Measurements from ENCODE around the gene SORL1-AS1.

The SORL1-AS1 gene

GRCh38 chr11:121466063-121466794 lies 13.5 kb upstream of the SORL1-AS1 start:
- H2AFZ ChIP-seq (replicated peaks) = no peak overlapping the region
- peak overlapping the region; percentile 72 for H3K27ac Mint-ChIP-seq
- H3K4me1 ChIP-seq = peaks cover 30% of the 10 kb centered on the region
- peaks cover 88% of the 10 kb centered on the region for H3K79me2 ChIP-seq (ENCODE audit: low read depth)
- no peak overlapping the region for H3K4me3 Mint-ChIP-seq
- H3K4me3 ChIP-seq = no peak overlapping the region
- H3K4me2 ChIP-seq = peak overlapping the region; percentile 20
- H3K27me3 ChIP-seq = no peaks in the 10 kb centered on the region
- peaks cover 58% of the 10 kb centered on the region for H4K20me1 ChIP-seq (ENCODE audit: low read depth)
- peak; percentile 56 for DNase-seq (ENCODE audit: low spot score)
- H3K9ac ChIP-seq = no peak overlapping the region
- H3K9me3 ChIP-seq (ENCODE audit: low read depth) = no peaks in the 10 kb centered on the region
- no peak overlapping the region for H3K27ac ChIP-seq
- H3K27me3 Mint-ChIP-seq (ENCODE audit: insufficient read depth, low read depth) = peaks cover 3% of the 10 kb centered on the region
- peaks cover 21% of the 10 kb centered on the region for H3K4me1 Mint-ChIP-seq
- TF ChIP-seq CTCF (IDR thresholded peaks at IDR 0.05) (no peak), EZH2phosphoT487 (IDR thresholded peaks at IDR 0.05) (no peak)
- H3F3A ChIP-seq (ENCODE audit: low read depth) = no peaks in the 10 kb centered on the region
- H3K36me3 ChIP-seq = no peaks in the 10 kb centered on the region
- no peaks in the 10 kb centered on the region for H3K9me3 Mint-ChIP-seq
- H3K36me3 Mint-ChIP-seq = peaks cover 2% of the 10 kb centered on the region

GRCh38 chr11:121465709-121466062 lies 12.9 kb upstream of the SORL1-AS1 start:
- Mint-ChIP-seq H3K4me1 (peaks cover 21% of the 10 kb centered on the region), H3K27me3 (ENCODE audit: insufficient read depth, low read depth) (peaks cover 3% of the 10 kb centered on the region), H3K27ac (no peak overlapping the region), H3K9me3 (no peaks in the 10 kb centered on the region), H3K4me3 (no peak overlapping the region), H3K36me3 (peaks cover 2% of the 10 kb centered on the region)
- DNase-seq (ENCODE audit: low spot score) = no peak
- Histone ChIP-seq H3K36me3 (no peaks in the 10 kb centered on the region), H3K27me3 (no peaks in the 10 kb centered on the region), H3K4me3 (no peak overlapping the region), H3F3A (ENCODE audit: low read depth) (no peaks in the 10 kb centered on the region), H3K79me2 (ENCODE audit: low read depth) (peaks cover 94% of the 10 kb centered on the region), H4K20me1 (ENCODE audit: low read depth) (peaks cover 63% of the 10 kb centered on the region), H3K9ac (no peak overlapping the region), H3K9me3 (ENCODE audit: low read depth) (no peaks in the 10 kb centered on the region), H3K4me1 (peaks cover 30% of the 10 kb centered on the region), H2AFZ (replicated peaks) (no peak overlapping the region), H3K4me2 (no peak overlapping the region), H3K27ac (no peak overlapping the region)
- TF ChIP-seq EZH2 (IDR thresholded peaks at IDR 0.05) = no peak
- no peak for TF ChIP-seq EZH2phosphoT487 (IDR thresholded peaks at IDR 0.05)
- no peak for TF ChIP-seq CTCF (IDR thresholded peaks at IDR 0.05)

GRCh38 chr11:121464352-121464946 lies 11.7 kb upstream of the SORL1-AS1 start:
- Histone ChIP-seq H3K9me3 (ENCODE audit: low read depth) (no peaks in the 10 kb centered on the region), H3K27me3 (no peaks in the 10 kb centered on the region), H3K4me1 (peaks cover 30% of the 10 kb centered on the region), H3K27ac (no peak overlapping the region), H3K4me3 (no peak overlapping the region), H2AFZ (replicated peaks) (no peak overlapping the region), H3K9ac (no peak overlapping the region), H4K20me1 (ENCODE audit: low read depth) (peaks cover 66% of the 10 kb centered on the region), H3K79me2 (ENCODE audit: low read depth) (peaks cover 99% of the 10 kb centered on the region), H3F3A (ENCODE audit: low read depth) (no peaks in the 10 kb centered on the region), H3K4me2 (no peak overlapping the region), H3K36me3 (no peaks in the 10 kb centered on the region)
- TF ChIP-seq EZH2phosphoT487 (IDR thresholded peaks at IDR 0.05) (no peak), CTCF (IDR thresholded peaks at IDR 0.05) (no peak), EZH2 (IDR thresholded peaks at IDR 0.05) (no peak)
- Mint-ChIP-seq H3K27ac (no peak overlapping the region), H3K36me3 (no peaks in the 10 kb centered on the region), H3K27me3 (ENCODE audit: insufficient read depth, low read depth) (peaks cover 3% of the 10 kb centered on the region), H3K4me3 (no peak overlapping the region), H3K4me1 (peaks cover 21% of the 10 kb centered on the region), H3K9me3 (no peaks in the 10 kb centered on the region)
- no peak for DNase-seq (ENCODE audit: low spot score)
